K562 (cell line): ENCODE results near the gene NUP85. TPM values are rescaled to one million over a fixed set of nuclear protein-coding genes. Genes with fewer than 3 reads are reported as not detected.

Experiments used
- SIRT6 ChIP-seq: IDR thresholded peaks from one replicate; pipeline ENCODE4 v1.6.1; 2012; ENCODE audit warnings: low read depth, mild to moderate bottlenecking, control low read depth, inconsistent platforms, low read length, moderate library complexity
- polyA plus RNA-seq, 8 experiments: library from polyadenylated mRNA; depleted of rRNA in 4 of 8; stranded (reverse) in 5 of 8; unstranded in 3 of 8; fragments of >200 nt; fragmentation: Nextera tagmentation in 2 of 8; fragmentation: Illumina TruSeq in 1 of 8; extraction: Ambion mirVana in 2 of 8; extraction: Trizol in 1 of 8; gene quantifications; 2 replicates each; pipeline versions ENCODE4 v1.2.1 to v1.2.3, GENCODE V29; 2011 to 2014; ENCODE audit warnings: inconsistent platforms in 1 of 8, missing spikeins in 1 of 8
- total RNA-seq, 7 experiments: library from RNA; depleted of rRNA in 6 of 7; stranded (reverse); fragments of >200 nt in 6 of 7; fragmentation: Illumina TruSeq in 2 of 7; extraction: Trizol in 2 of 7; gene quantifications; 2 replicates each; pipeline versions ENCODE4 v1.2.1 to v1.2.3, GENCODE V29; 2011 to 2021; ENCODE audit warnings: low replicate concordance in 1 of 7
- TF ChIP-seq, protein P1 (sequence below): IDR thresholded peaks from 2 replicates; pipeline ENCODE4 v1.6.1; 2011; ENCODE audit warnings: borderline replicate concordance, low read depth, mild to moderate bottlenecking, moderate library complexity, low read length; ENCODE audit not compliant: insufficient read depth, poor library complexity, severe bottlenecking
- TF ChIP-seq, protein P2 (sequence below): IDR thresholded peaks from 2 replicates; pipeline ENCODE4 v1.6.1; 2012; ENCODE audit warnings: low read depth, low read length, improper control_type of control experiment, borderline replicate concordance
- TF ChIP-seq, protein P3 (sequence below): fragments of 250-450 bp; sonication (Bioruptor Pico); IDR thresholded peaks from 2 replicates; pipeline ENCODE4 v1.4.0; 2020; ENCODE audit warnings: mild to moderate bottlenecking, moderate library complexity

The NUP85 gene
- total and polyA plus RNA-seq, 9 of the 15 experiments (the other 6 are each of a cell fraction or from before 2014, with no cell fraction given), result 50.2 to 177 (median 110) TPM

DNA sequence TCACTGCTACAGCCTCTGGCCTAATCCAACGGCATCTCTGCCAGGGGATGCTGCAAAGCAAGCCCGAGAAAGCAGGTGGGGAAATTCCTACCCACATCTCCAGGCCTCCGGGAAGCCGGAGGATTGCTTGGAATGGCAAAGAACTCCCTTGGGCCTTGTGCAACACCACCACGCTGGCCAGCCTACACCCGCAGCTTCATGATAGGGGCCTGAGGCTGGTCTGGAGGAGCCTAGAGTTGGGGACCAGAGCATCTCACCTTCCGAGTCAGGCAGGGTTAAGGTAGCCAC lies 35.6 kb downstream of the NUP85 start (continued):
- TF ChIP-seq, protein P1, sequence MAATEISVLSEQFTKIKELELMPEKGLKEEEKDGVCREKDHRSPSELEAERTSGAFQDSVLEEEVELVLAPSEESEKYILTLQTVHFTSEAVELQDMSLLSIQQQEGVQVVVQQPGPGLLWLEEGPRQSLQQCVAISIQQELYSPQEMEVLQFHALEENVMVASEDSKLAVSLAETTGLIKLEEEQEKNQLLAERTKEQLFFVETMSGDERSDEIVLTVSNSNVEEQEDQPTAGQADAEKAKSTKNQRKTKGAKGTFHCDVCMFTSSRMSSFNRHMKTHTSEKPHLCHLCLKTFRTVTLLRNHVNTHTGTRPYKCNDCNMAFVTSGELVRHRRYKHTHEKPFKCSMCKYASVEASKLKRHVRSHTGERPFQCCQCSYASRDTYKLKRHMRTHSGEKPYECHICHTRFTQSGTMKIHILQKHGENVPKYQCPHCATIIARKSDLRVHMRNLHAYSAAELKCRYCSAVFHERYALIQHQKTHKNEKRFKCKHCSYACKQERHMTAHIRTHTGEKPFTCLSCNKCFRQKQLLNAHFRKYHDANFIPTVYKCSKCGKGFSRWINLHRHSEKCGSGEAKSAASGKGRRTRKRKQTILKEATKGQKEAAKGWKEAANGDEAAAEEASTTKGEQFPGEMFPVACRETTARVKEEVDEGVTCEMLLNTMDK, result no peak
- TF ChIP-seq, protein P2, sequence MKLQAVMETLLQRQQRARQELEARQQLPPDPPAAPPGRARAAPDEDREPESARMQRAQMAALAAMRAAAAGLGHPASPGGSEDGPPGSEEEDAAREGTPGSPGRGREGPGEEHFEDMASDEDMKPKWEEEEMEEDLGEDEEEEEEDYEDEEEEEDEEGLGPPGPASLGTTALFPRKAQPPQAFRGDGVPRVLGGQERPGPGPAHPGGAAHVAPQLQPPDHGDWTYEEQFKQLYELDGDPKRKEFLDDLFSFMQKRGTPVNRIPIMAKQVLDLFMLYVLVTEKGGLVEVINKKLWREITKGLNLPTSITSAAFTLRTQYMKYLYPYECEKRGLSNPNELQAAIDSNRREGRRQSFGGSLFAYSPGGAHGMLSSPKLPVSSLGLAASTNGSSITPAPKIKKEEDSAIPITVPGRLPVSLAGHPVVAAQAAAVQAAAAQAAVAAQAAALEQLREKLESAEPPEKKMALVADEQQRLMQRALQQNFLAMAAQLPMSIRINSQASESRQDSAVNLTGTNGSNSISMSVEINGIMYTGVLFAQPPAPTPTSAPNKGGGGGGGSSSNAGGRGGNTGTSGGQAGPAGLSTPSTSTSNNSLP, result no peak
- TF ChIP-seq, protein P3, sequence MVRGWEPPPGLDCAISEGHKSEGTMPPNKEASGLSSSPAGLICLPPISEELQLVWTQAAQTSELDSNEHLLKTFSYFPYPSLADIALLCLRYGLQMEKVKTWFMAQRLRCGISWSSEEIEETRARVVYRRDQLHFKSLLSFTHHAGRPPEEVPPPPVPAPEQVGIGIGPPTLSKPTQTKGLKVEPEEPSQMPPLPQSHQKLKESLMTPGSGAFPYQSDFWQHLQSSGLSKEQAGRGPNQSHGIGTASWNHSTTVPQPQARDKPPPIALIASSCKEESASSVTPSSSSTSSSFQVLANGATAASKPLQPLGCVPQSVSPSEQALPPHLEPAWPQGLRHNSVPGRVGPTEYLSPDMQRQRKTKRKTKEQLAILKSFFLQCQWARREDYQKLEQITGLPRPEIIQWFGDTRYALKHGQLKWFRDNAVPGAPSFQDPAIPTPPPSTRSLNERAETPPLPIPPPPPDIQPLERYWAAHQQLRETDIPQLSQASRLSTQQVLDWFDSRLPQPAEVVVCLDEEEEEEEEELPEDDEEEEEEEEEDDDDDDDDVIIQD (CRISPR knock-in tag), result no peak
- TF ChIP-seq SIRT6, result no peak
